Activated CD8-positive, alpha-beta memory T cell treated with anti-CD3 and anti-CD28 coated beads for 1 hour (primary cell): ENCODE data around the gene PARVG.

ENCODE experiments used
- DNase-seq, 2 donors: peaks; one replicate each; pipeline ENCODE4 v3.0.0-alpha.2; 2020; ENCODE audit warnings: low read depth in 1 of 2; ENCODE audit errors: extremely low read depth in 1 of 2

PARVG gene

DNA sequence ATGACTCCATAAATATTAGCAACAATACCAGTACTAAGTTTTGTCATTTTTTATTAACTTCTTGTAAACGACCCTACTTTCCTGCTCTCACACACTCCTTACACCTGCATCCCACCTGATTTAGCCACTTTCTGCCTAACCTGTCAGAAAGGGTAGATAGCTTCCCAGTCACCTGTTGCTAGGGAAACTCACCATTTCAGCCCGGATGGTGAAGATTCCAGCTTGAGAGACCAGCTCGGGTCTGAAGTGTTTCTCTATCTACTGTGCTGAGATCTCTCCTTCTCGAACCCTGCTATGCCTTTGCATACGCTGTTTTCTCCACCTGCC is at the start of gene PARVG:
Gene PARVG (plus strand): TSS at position 220 of the 327 bp plus-strand sequence. CDS start 2,405 bp downstream, outside the sequence.
- DNase-seq = no peak

DNA sequence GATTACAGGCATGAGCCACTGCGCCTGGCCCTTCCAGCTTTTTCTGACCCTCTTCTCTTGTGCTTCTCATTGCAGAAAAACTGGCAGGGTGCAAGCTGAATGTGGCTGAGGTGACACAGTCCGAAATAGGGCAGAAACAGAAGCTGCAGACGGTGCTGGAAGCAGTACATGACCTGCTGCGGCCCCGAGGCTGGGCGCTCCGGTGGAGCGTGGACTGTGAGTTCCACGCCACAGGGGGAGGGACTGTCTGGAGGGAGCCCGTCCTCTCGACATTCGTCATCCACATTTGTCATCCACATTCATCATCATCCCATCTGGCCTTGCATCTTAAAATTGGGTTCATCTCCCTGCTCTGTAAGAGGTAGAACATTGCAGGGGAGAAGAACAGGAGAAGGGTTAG is 49.3 kb upstream of the PARVG start:
- DNase-seq = no peak

GRCh38 chr22:44131989-44132685 is 48.6 kb upstream of the PARVG start:
- DNase-seq = no peak

DNA sequence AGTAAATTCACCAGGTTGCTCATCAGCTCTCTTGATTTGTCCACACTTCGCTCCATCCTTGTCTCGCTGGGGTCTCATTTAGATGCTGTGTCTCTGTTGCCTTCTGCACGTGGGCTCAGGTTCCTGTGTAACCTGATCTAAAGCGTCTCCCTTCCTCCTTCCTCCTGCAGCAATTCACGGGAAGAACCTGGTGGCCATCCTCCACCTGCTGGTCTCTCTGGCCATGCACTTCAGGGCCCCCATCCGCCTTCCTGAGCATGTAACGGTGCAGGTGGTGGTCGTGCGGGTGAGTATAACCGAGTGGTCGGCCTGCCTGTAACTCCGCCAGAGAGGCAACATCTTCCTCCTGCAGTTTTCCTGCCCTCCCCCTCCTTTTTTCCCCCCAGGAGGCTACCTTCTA is 48.0 kb upstream of the PARVG start:
- DNase-seq = no peak

GRCh38 chr22:44133161-44133560 is 47.6 kb upstream of the PARVG start:
- DNase-seq = no peak

DNA sequence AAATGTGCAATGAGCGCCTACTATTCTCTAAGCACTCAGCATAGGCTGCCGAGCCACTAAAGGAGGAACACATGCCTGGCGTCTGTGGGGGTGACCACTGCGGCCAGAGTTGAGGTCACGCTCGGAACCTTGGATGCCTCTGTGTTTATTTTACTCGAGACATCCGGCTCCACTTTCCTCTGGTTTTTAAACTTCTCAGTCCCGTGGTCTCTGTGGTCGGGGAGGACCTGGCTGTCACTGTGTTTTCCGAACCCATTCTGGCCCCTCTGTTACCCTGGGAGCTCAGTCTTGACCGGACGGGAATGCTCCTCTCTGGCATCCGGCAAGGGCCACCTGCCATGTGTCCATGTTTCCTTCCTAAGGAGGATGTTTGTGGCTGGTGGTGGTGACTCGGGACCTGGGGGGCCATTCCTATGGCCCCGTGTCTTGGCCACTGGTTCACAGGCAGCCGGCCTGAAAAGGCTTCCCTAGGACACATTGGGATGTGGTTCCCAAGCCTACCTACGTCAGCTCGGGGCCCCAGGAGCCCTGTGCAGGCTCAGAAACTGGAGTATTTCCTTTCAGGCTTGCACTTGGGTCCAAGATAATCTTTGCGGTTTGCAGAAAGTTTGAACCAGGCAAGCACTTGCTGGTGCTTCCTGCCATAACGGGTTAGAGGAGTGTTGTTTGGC is 46.7 kb upstream of the PARVG start:
- no peak for DNase-seq

DNA sequence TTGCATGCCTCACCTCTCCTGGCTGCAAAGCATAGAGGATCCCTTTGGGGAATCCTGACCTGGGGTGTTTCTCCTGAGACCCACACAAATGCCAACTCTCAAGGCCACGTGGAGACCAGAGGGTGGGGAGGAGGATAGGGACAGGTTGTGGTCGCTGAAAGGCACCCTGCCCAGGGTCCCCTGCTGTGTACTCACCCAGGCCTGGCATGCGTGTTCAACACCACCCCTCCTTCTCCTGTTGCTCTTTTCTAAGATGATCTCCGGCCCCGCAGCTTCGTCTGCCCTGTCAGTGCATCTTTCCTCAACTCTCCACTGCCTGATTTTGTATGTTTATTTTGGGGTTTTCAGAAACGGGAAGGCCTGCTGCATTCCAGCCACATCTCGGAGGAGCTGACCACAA is 44.6 kb upstream of the PARVG start:
- DNase-seq = no peak

DNA sequence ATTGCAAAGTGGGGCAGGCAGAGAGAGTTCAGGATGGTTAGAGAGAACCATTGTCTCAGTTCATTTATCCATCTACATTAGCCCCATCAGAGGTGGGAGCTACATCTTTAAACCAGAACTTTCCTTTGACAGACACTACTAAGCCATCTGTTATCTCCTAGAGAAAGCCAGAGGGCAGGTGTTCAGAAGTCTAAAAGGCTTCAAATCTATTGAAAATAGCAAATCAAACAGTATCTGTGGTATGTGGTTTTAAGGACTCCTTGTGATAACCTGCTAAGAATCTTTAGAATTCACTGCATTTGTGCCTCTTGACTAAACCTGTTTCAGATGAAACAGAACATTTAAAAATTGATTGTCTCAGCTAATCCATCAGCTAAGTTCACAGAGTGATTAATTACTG is 43.9 kb upstream of the PARVG start:
- no peak for DNase-seq

GRCh38 chr22:44137415-44137814 is 43.3 kb upstream of the PARVG start:
- no peak for DNase-seq

DNA sequence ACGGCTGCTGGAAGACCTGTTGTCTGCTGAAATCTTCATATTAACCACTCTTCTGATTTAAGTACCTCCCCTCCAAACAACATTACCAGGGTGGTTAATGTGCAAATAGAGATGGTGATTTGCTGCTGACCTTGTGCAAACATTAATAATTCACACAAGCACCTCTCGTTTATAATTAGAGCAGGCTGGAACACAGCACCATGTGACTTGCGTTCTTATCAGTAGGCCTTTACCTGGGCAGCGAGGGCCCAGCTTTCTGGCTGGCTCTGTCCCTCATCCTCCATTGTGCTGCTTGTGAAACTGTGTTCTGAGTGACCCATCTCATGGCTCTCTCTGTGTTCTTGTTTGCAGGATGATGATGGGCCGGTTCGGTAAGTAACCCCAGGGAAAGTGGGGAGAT is 41.0 kb upstream of the PARVG start:
- no peak for DNase-seq

DNA sequence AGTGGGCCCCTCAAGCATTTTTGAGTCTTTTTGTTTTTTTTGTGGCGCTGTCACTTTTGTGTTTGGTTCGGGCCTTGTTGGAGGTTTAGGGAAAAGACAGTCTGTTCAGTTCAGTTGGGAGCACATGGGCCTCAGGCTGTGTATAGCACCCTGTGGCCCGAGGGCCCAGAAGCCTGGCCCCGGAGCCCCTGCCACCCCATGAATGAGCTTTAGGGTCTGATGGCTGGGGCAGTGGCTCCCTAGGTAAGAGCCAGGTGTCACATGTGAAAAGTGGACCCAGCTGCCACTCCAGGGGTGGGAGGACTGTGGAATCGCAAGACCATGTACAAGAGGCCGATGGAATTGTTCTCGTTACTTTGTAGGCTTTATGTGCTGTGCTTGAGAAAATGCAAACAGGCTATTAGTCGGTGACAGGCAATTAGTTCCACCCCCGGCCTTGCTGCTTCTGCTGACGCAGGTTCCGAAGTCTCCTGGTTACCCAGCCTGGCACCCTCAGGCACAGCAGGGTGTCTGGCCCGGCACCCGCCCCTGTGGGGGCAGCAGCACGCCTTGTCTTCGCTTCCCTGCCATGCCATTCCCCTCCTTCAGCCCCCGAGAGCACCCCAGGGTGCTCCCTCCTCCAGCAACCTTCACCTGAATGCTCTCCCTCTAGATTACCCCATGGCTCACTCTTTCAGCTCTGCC is 38.2 kb upstream of the PARVG start:
- no peak for DNase-seq

DNA sequence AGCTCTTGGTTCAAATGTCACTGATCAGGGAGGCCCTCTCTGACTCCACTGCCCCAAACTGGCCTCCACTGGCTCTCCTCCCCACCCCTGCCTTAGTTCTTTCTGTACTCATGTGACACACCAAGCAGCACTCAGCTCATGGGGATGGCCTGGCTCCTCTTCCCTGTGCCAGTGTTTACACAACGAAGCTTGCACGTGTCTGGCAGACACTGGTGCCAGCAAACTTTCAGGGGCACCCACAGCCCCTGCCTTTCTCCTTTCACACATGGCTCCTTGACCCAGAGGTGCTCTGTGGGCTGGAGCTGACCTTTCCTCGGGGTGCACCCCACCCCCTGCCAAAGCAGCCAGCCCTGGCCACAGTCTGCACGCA is 37.6 kb upstream of the PARVG start:
- DNase-seq = no peak

DNA sequence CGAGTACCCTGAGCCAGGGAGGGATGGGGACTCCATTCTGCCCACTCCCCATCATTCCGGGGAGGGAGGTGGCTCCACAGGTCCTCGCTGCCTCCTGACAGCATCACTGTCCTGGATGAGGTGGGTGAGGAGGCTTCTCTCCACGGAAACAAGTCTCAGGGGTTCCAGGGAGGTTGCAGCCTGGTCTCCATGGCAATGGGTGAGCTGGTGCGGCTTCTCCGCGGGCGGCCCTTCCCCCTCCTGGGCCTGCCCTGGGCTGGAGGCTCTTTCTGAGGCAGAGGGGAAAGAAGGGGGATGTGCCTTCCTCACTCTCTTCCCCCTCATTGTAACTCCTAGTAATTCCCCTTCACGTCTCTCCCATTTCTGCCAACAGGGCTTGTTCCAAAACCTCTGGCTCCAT is 37.1 kb upstream of the PARVG start:
- DNase-seq = no peak

- no peak for DNase-seq
Observed at GRCh38 chr22:44144046-44144569, 36.6 kb upstream of the PARVG start.

GRCh38 chr22:44145544-44145943 is 35.2 kb upstream of the PARVG start:
- no peak for DNase-seq

- DNase-seq = no peak
Observed at GRCh38 chr22:44146088-44146861, 34.5 kb upstream of the PARVG start.

GRCh38 chr22:44147008-44147645 is 33.6 kb upstream of the PARVG start:
- DNase-seq = no peak

- no peak for DNase-seq
Observed at GRCh38 chr22:44147821-44148574, 32.7 kb upstream of the PARVG start.

- DNase-seq = no peak
Observed at GRCh38 chr22:44151676-44152075, 29.0 kb upstream of the PARVG start.

GRCh38 chr22:44153710-44154109 is 27.0 kb upstream of the PARVG start:
- no peak for DNase-seq
